ENCODE data around the gene ZCCHC18.
A peak's percentile ranks its signal among the peaks of the same experiment; 100 is the strongest.

The ZCCHC18 gene

DNA sequence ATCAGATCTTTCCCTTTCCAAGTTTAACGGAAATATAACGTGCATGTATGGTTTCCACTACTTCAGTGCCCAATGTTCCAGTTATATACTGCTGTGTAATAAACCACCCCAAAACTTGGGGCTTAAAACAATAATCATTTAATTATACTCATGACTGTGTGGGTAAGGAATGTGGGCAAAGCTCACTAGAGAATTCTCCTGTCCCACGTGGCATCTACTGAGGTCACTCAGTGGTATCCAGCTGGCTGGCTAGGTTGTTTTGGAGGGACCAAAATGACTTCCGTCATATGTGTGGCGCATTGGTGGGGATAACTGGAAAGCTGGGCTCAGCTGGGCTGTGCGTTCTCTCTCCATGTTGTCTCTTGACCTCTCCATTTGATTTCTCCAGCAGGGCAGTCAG is 18.5 kb downstream of the ZCCHC18 start:
- ChIA-PET CTCF (no interaction called here), POLR2A (no interaction called here)
- no peak for DNase-seq (ENCODE audit: extremely low spot score)
- no peak for TF ChIP-seq FOXA1 (IDR thresholded peaks at IDR 0.05)
- no peak for TF ChIP-seq TARDBP (IDR thresholded peaks at IDR 0.05)
- no peak for TF ChIP-seq SUZ12 (IDR thresholded peaks at IDR 0.05)
- TF ChIP-seq BHLHE40 (IDR thresholded peaks at IDR 0.05; ENCODE audit: borderline replicate concordance): no peak
- TF ChIP-seq, protein P1, sequence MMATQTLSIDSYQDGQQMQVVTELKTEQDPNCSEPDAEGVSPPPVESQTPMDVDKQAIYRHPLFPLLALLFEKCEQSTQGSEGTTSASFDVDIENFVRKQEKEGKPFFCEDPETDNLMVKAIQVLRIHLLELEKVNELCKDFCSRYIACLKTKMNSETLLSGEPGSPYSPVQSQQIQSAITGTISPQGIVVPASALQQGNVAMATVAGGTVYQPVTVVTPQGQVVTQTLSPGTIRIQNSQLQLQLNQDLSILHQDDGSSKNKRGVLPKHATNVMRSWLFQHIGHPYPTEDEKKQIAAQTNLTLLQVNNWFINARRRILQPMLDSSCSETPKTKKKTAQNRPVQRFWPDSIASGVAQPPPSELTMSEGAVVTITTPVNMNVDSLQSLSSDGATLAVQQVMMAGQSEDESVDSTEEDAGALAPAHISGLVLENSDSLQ (IDR thresholded peaks at IDR 0.05): no peak
- no peak for TF ChIP-seq HDGF (IDR thresholded peaks at IDR 0.05; ENCODE audit: borderline replicate concordance)
- no peak for TF ChIP-seq LEF1 (IDR thresholded peaks at IDR 0.05; ENCODE audit: borderline replicate concordance)
- TF ChIP-seq NFRKB (IDR thresholded peaks at IDR 0.05): no peak
- no peak for TF ChIP-seq CTBP1 (IDR thresholded peaks at IDR 0.05; ENCODE audit: borderline replicate concordance)
- TF ChIP-seq FOXM1 (IDR thresholded peaks at IDR 0.05; ENCODE audit: borderline replicate concordance): no peak
- no peak for TF ChIP-seq ARNT (IDR thresholded peaks at IDR 0.05)
- TF ChIP-seq ZNF384 (IDR thresholded peaks at IDR 0.05): no peak
- TF ChIP-seq L3MBTL2 (conservative IDR thresholded peaks at IDR 0.05): no peak
- no peak for TF ChIP-seq ELF4 (IDR thresholded peaks at IDR 0.05)
- no peak for TF ChIP-seq FOXK2 (IDR thresholded peaks at IDR 0.05)
- TF ChIP-seq SP1 (IDR thresholded peaks at IDR 0.05): no peak

DNA sequence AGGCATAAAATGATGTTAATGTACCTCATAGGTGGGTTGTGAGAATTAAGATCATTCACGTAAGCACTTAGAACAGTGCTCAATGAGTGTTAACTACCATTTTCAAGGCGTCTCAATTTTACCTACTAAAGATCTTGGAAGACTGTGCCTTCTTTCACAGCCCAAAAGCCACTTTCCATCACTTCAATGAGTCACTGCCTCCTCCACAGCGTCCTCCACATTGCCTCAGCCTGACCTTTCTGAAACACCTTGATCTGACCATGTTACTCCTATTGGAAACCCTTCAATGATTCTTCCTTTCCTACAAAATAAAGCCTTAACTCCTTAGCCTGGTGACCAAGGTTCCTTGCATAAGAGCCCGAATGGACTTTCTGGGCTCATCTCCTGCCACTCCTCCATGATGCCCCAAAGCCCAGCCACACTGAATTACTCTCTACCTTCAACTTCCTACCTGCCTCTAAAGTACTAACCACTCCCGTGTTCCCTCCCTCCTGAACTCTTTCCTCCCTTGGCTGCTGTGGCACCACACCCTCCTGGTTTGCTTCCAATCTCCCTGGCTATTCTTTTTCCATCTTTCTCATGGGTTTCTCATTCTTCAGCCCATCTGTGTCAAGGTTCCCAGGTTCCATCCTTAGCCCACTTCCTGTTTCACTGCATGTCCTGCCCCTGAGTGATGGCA is 22.4 kb downstream of the ZCCHC18 start:
- no peak for DNase-seq (ENCODE audit: extremely low spot score)
- ChIA-PET POLR2A (no interaction called here), CTCF (no interaction called here)
- no peak for TF ChIP-seq HDGF (IDR thresholded peaks at IDR 0.05; ENCODE audit: borderline replicate concordance)
- no peak for TF ChIP-seq FOXM1 (IDR thresholded peaks at IDR 0.05; ENCODE audit: borderline replicate concordance)
- no peak for TF ChIP-seq ELF4 (IDR thresholded peaks at IDR 0.05)
- TF ChIP-seq, protein P1 (IDR thresholded peaks at IDR 0.05): no peak
- TF ChIP-seq ARNT (IDR thresholded peaks at IDR 0.05): no peak
- no peak for TF ChIP-seq LEF1 (IDR thresholded peaks at IDR 0.05; ENCODE audit: borderline replicate concordance)
- no peak for TF ChIP-seq TARDBP (IDR thresholded peaks at IDR 0.05)
- TF ChIP-seq SP1 (IDR thresholded peaks at IDR 0.05): no peak
- TF ChIP-seq BHLHE40 (IDR thresholded peaks at IDR 0.05; ENCODE audit: borderline replicate concordance): no peak
- no peak for TF ChIP-seq FOXK2 (IDR thresholded peaks at IDR 0.05)
- TF ChIP-seq CTBP1 (IDR thresholded peaks at IDR 0.05; ENCODE audit: borderline replicate concordance): no peak
- no peak for TF ChIP-seq NFRKB (IDR thresholded peaks at IDR 0.05)

DNA sequence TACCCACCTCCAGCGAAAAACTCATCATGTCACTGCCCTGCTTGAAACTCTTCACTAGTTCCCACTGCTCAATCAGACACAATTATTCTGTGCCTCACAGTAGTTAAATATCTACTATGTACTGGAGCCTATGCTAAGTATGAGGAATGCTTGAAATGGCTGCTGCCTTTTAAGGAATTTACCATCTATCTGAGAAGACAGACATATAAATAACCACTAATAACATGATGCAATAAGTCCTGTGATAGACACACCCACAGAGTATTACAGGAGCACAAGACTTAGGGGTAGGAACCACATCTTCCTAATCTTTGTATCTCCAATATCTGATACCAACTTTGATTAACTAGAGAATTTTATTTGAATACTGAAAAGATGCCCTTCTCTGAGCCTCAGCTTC is 23.4 kb downstream of the ZCCHC18 start:
- ChIA-PET CTCF (interaction anchor here (0.6 to 1.4 kb wide), 5 partner anchors 8 to 291 kb away, joined by 3 to 18 read pairs (median 7); no protein-coding TSS in a partner anchor), POLR2A (interaction anchor here (1.1 kb wide), 1 partner anchor 23 kb away, joined by 6 read pairs; no protein-coding TSS in a partner anchor)
- no peak for DNase-seq (ENCODE audit: extremely low spot score)
- TF ChIP-seq CTBP1 (IDR thresholded peaks at IDR 0.05; ENCODE audit: borderline replicate concordance) (no peak), HDGF (IDR thresholded peaks at IDR 0.05; ENCODE audit: borderline replicate concordance) (no peak), NFRKB (IDR thresholded peaks at IDR 0.05) (no peak), FOXK2 (IDR thresholded peaks at IDR 0.05) (no peak), ELF4 (IDR thresholded peaks at IDR 0.05) (no peak), FOXM1 (IDR thresholded peaks at IDR 0.05; ENCODE audit: borderline replicate concordance) (no peak), BHLHE40 (IDR thresholded peaks at IDR 0.05; ENCODE audit: borderline replicate concordance) (no peak), L3MBTL2 (conservative IDR thresholded peaks at IDR 0.05) (no peak), FOXA1 (IDR thresholded peaks at IDR 0.05) (no peak), ZNF384 (IDR thresholded peaks at IDR 0.05) (no peak), LEF1 (IDR thresholded peaks at IDR 0.05; ENCODE audit: borderline replicate concordance) (no peak), TARDBP (IDR thresholded peaks at IDR 0.05) (no peak), SP1 (IDR thresholded peaks at IDR 0.05) (no peak), SUZ12 (IDR thresholded peaks at IDR 0.05) (no peak), ARNT (IDR thresholded peaks at IDR 0.05) (no peak)
- TF ChIP-seq, protein P1 (IDR thresholded peaks at IDR 0.05): no peak

DNA sequence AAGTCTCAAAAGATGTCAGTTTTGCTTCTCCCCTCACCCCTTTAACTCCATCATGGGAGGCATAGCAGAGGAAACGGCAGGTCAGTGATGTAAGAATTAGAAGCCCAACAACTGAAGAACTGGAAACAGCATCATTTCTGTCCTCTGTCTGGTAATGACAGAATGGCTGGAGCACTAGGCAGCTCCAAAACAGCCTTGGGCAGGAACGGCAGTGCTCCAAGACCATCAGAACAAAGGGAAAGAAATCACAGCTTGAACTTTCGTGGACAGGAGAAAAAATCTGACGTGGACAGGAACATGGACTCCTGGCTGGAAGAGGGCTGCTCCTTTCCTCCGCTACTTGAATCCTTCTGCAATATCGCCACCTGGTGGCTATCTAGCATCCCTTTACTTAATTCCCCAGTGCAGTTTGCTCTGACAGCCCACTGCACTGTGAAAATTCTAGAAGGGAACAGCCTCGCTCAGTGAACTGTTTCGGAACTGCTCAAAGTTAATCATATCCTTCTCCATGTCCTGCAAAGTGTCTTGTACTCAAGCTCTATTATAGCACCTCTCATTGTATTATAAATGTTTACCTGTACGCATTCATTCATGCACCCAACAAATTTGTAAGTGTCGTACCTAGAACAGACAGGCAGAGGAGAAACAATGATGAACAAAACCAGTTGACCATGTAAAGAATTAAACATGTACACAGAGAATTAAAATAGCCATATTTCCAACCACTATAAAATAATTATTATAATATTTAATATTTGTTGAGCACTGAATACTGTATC is 24.1 kb downstream of the ZCCHC18 start:
- ChIA-PET POLR2A (interaction anchor here (1.1 kb wide), 1 partner anchor 23 kb away, joined by 6 read pairs; no protein-coding TSS in a partner anchor), CTCF (interaction anchor here (0.6 to 1.4 kb wide), 6 partner anchors 9 to 291 kb away, joined by 3 to 18 read pairs (median 5); no protein-coding TSS in a partner anchor)
- peak; percentile 91 for DNase-seq (ENCODE audit: extremely low spot score)
- TF ChIP-seq NFRKB (IDR thresholded peaks at IDR 0.05) (no peak), LEF1 (IDR thresholded peaks at IDR 0.05; ENCODE audit: borderline replicate concordance) (no peak), FOXK2 (IDR thresholded peaks at IDR 0.05) (no peak), SUZ12 (IDR thresholded peaks at IDR 0.05) (no peak), BHLHE40 (IDR thresholded peaks at IDR 0.05; ENCODE audit: borderline replicate concordance) (no peak), CTBP1 (IDR thresholded peaks at IDR 0.05; ENCODE audit: borderline replicate concordance) (no peak), HDGF (IDR thresholded peaks at IDR 0.05; ENCODE audit: borderline replicate concordance) (no peak), SP1 (IDR thresholded peaks at IDR 0.05) (no peak), TARDBP (IDR thresholded peaks at IDR 0.05) (no peak), FOXM1 (IDR thresholded peaks at IDR 0.05; ENCODE audit: borderline replicate concordance) (no peak), L3MBTL2 (conservative IDR thresholded peaks at IDR 0.05) (no peak), ELF4 (IDR thresholded peaks at IDR 0.05) (no peak)
- TF ChIP-seq, protein P1 (IDR thresholded peaks at IDR 0.05): no peak
